ENCODE data around the gene AGPS.

DNA sequence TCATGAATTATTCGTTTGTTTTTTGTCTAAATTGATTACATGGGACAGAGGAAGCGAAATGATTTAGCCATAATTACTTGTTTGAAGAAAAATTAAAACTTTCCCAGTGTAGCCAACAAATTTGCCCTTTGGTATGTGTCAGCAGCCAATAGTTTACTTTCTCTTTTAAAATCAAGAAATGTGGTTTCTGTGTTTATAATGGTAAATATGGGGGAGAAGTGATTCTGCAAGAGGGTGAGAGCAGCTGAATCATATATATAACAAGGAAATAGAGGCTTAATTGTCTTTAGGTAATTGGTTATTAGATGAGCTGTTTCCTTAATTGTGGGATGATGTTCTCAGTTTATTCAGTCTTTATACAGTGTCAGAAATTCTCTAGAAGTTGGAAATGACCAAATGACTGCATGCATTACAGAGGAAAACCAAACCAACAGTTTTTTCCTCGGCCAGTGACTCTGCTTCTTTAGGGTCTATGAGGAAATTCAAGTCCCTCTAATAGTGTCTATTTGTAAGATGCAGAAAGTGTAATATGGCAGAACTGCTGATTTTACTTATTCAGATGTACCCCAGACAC lies 132.9 kb downstream of the AGPS start:
- TF ChIP-seq, protein P1, sequence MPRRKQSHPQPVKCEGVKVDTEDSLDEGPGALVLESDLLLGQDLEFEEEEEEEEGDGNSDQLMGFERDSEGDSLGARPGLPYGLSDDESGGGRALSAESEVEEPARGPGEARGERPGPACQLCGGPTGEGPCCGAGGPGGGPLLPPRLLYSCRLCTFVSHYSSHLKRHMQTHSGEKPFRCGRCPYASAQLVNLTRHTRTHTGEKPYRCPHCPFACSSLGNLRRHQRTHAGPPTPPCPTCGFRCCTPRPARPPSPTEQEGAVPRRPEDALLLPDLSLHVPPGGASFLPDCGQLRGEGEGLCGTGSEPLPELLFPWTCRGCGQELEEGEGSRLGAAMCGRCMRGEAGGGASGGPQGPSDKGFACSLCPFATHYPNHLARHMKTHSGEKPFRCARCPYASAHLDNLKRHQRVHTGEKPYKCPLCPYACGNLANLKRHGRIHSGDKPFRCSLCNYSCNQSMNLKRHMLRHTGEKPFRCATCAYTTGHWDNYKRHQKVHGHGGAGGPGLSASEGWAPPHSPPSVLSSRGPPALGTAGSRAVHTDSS (CRISPR knock-in tag; conservative IDR thresholded peaks at IDR 0.05), result no peak
- TF ChIP-seq CREB1 (IDR thresholded peaks at IDR 0.05) (no peak), CREB1 (CRISPR knock-in tag; IDR thresholded peaks at IDR 0.05) (no peak), EZH2 (conservative IDR thresholded peaks at IDR 0.05; ENCODE audit: low read depth, low read length) (no peak), PPARG (CRISPR knock-in tag; conservative IDR thresholded peaks at IDR 0.05) (no peak), POLR2AphosphoS2 (IDR thresholded peaks at IDR 0.05; ENCODE audit: low read depth, low read length) (no peak), TP53 (CRISPR knock-in tag; conservative IDR thresholded peaks at IDR 0.05) (no peak)
- TF ChIP-seq, protein P2, sequence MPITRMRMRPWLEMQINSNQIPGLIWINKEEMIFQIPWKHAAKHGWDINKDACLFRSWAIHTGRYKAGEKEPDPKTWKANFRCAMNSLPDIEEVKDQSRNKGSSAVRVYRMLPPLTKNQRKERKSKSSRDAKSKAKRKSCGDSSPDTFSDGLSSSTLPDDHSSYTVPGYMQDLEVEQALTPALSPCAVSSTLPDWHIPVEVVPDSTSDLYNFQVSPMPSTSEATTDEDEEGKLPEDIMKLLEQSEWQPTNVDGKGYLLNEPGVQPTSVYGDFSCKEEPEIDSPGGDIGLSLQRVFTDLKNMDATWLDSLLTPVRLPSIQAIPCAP (CRISPR knock-in tag; IDR thresholded peaks at IDR 0.05; ENCODE audit: low read depth), result no peak
